Liver (tissue), 9 donors: ENCODE data around the gene NSUN3. TPM values are rescaled to one million over a fixed set of nuclear protein-coding genes. Genes with fewer than 3 reads are reported as not detected.
"Not testable (repeated sequence)": the region's sequence is repeated elsewhere in the genome, so short reads cannot be mapped to it uniquely, and the experiment has no call there.

Experiments used
- DNase-seq: peaks from one replicate; pipeline ENCODE4 v3.0.0-alpha.2; 2017; ENCODE audit warnings: low spot score
- H3K27ac ChIP-seq, 2 donors: one replicate each; pipeline ENCODE4 v1.7.0; 2013; ENCODE audit warnings: inconsistent platforms in 2 of 2, low read length in 2 of 2, control low read depth in 1 of 2, low read depth in 1 of 2, mild to moderate bottlenecking in 1 of 2
- H3K27me3 ChIP-seq, 4 donors: one replicate each; pipeline versions ENCODE4 v1.6.1 to v1.7.0; 2013; ENCODE audit warnings: low read length in 3 of 4, inconsistent platforms in 1 of 4, mild to moderate bottlenecking in 1 of 4, moderate library complexity in 1 of 4; ENCODE audit not compliant: control insufficient read depth in 4 of 4, insufficient read depth in 4 of 4
- H3K36me3 ChIP-seq, 4 donors: one replicate each; pipeline versions ENCODE4 v1.6.1 to v1.7.0; 2013; ENCODE audit warnings: low read length in 3 of 4, mild to moderate bottlenecking in 3 of 4, low read depth in 1 of 4, moderate library complexity in 1 of 4; ENCODE audit not compliant: control insufficient read depth in 4 of 4, insufficient read depth in 3 of 4
- H3K4me1 ChIP-seq, 4 donors: one replicate each; pipeline versions ENCODE4 v1.6.1 to v1.7.0; 2013; ENCODE audit warnings: low read length in 3 of 4, mild to moderate bottlenecking in 3 of 4, moderate library complexity in 1 of 4; ENCODE audit not compliant: control insufficient read depth in 4 of 4, insufficient read depth in 4 of 4
- H3K4me3 ChIP-seq, 3 donors: one replicate each; pipeline versions ENCODE4 v1.6.1 to v1.7.0; 2013; ENCODE audit warnings: low read length in 3 of 3, control low read depth in 1 of 3, low read depth in 1 of 3, mild to moderate bottlenecking in 1 of 3
- H3K9ac ChIP-seq, 2 donors: one replicate each; pipeline ENCODE4 v1.7.0; 2013; ENCODE audit warnings: low read length in 2 of 2, mild to moderate bottlenecking in 2 of 2, moderate library complexity in 2 of 2, control low read depth in 1 of 2, low read depth in 1 of 2
- H3K9me3 ChIP-seq, 4 donors: one replicate each; pipeline versions ENCODE4 v1.6.1 to v1.7.0; 2013; ENCODE audit warnings: low read length in 3 of 4; ENCODE audit not compliant: control insufficient read depth in 4 of 4
- ATF3 ChIP-seq: IDR thresholded peaks from 2 replicates; pipeline ENCODE4 v1.6.1; 2016; ENCODE audit warnings: antibody characterized with exemption
- FOXA1 ChIP-seq: IDR thresholded peaks from 2 replicates; pipeline ENCODE4 v1.6.1; 2016; ENCODE audit warnings: antibody characterized with exemption
- FOXA2 ChIP-seq: IDR thresholded peaks from 2 replicates; pipeline ENCODE4 v1.6.1; 2016; ENCODE audit warnings: antibody characterized with exemption
- HNF4A ChIP-seq, 2 donors: conservative IDR thresholded peaks; 2 replicates each; pipeline ENCODE4 v1.6.1; 2016; ENCODE audit warnings: antibody characterized with exemption in 2 of 2, mild to moderate bottlenecking in 2 of 2
- JUND ChIP-seq, 2 donors: IDR thresholded peaks; 2 replicates each; pipeline ENCODE4 v1.6.1; 2016; ENCODE audit warnings: antibody characterized with exemption in 2 of 2
- NR2F2 ChIP-seq: IDR thresholded peaks from 2 replicates; pipeline ENCODE4 v1.6.1; 2016; ENCODE audit warnings: antibody characterized with exemption
- REST ChIP-seq: IDR thresholded peaks from 2 replicates; pipeline ENCODE4 v1.6.1; 2016; ENCODE audit warnings: antibody characterized with exemption, mild to moderate bottlenecking
- RXRA ChIP-seq, 2 donors: IDR thresholded peaks; 2 replicates each; pipeline ENCODE4 v1.6.1; 2017 to 2018; ENCODE audit warnings: antibody characterized with exemption in 2 of 2, mild to moderate bottlenecking in 1 of 2
- SP1 ChIP-seq: IDR thresholded peaks from 2 replicates; pipeline ENCODE4 v1.6.1; 2018; ENCODE audit warnings: antibody characterized with exemption, mild to moderate bottlenecking
- TAF1 ChIP-seq: conservative IDR thresholded peaks from 2 replicates; pipeline ENCODE4 v1.6.1; 2016; ENCODE audit warnings: antibody characterized with exemption, mild to moderate bottlenecking
- ZBTB33 ChIP-seq: IDR thresholded peaks from 2 replicates; pipeline ENCODE4 v1.6.1; 2016; ENCODE audit warnings: antibody characterized with exemption
- WGBS: extraction: QIAGEN DNeasy Blood & Tissue Kit; methylation state at CpG from one replicate; pipeline ENCODE4 v1.1.7; 2013; 5-methylcytosine and 5-hydroxymethylcytosine counted together
- polyA plus RNA-seq, 2 donors: library from polyadenylated mRNA; stranded (reverse) in 1 of 2; unstranded in 1 of 2; fragments of 200-250 nt in 1 of 2; fragments of >200 nt in 1 of 2; fragmentation: Nextera tagmentation in 1 of 2; extraction: Ambion mirVana in 1 of 2; gene quantifications; one replicate each; pipeline versions ENCODE4 v1.2.1 to v1.2.3, GENCODE V29; 2013 to 2015
- total RNA-seq, 2 donors: library from RNA; depleted of rRNA; stranded (reverse); fragments of >200 nt; gene quantifications; one replicate each; pipeline ENCODE4 v1.2.3, GENCODE V29; 2014
- donor health status: healthy.
- donor health status: healthy.
- donor health status: healthy.
- donor health status: healthy.
- donor health status: healthy.

The NSUN3 gene
- total and polyA plus RNA-seq, 4 donors = 3.8 to 14.6 (median 8.1) TPM

- Histone ChIP-seq H3K36me3 (peaks cover 0 to 8% (median 2%) of the 10 kb centered on the region in 4 donors), H3K4me1 (no peaks in the 10 kb centered on the region), H3K9me3 (no peaks in the 10 kb centered on the region), H3K4me3 (no peak overlapping the region), H3K9ac (no peak overlapping the region), H3K27me3 (no peaks in the 10 kb centered on the region), H3K27ac (no peak overlapping the region)
- WGBS = 94% methylated on average over 3 of the region's 3 CpGs
- TF ChIP-seq RXRA (IDR thresholded peaks at IDR 0.05) (no peak), FOXA1 (no peak)
- no peak for DNase-seq
These were observed 13.2 kb downstream of the NSUN3 start for GRCh38 chr3:94076055-94076454.

GRCh38 chr3:94080552-94080951 lies 17.7 kb downstream of the NSUN3 start:
- H3K27me3 ChIP-seq, H3K9ac ChIP-seq, H3K27ac ChIP-seq, H3K36me3 ChIP-seq, H3K9me3 ChIP-seq, H3K4me1 ChIP-seq, H3K4me3 ChIP-seq, DNase-seq: not testable (repeated sequence)
- 93% methylated on average over 5 of the region's 5 CpGs for WGBS

GRCh38 chr3:94081884-94082283 lies 19.0 kb downstream of the NSUN3 start:
- H3K9me3 ChIP-seq = no peaks in the 10 kb centered on the region
- TF ChIP-seq FOXA2 (no peak), REST (no peak), ATF3 (no peak), JUND (IDR thresholded peaks at IDR 0.05) (no peak), FOXA1 (no peak), SP1 (no peak), HNF4A (conservative IDR thresholded peaks at IDR 0.05) (no peak), NR2F2 (no peak), TAF1 (no peak), ZBTB33 (no peak)
- 88% methylated on average over 5 of the region's 5 CpGs for WGBS
- DNase-seq = no peak
- no peaks in the 10 kb centered on the region for H3K27me3 ChIP-seq
- no peak overlapping the region for H3K9ac ChIP-seq
- no peak overlapping the region for H3K27ac ChIP-seq
- H3K4me3 ChIP-seq = no peak overlapping the region
- H3K36me3 ChIP-seq = peaks cover 0 to 6% (median 2%) of the 10 kb centered on the region in 4 donors
- H3K4me1 ChIP-seq = no peaks in the 10 kb centered on the region
